ENCODE measurements around the gene TARS2.
A peak's percentile ranks its signal among the peaks of the same experiment; 100 is the strongest.

The TARS2 gene

GRCh38 chr1:150535511-150536287 is 48.5 kb downstream of the TARS2 start:
- H2BK15ac ChIP-seq (ENCODE audit: low read length) = no peak overlapping the region
- peak overlapping the region; percentile 9 for H3K27ac ChIP-seq (replicated peaks; ENCODE audit: low read length)
- H3K18ac ChIP-seq (ENCODE audit: low read length) = no peak overlapping the region
- H3K4me2 ChIP-seq (ENCODE audit: insufficient read depth, low read length, poor library complexity, severe bottlenecking) = no peak overlapping the region
- H3K36me3 ChIP-seq (replicated peaks in 1 of 2; ENCODE audit: control insufficient read depth in 2 of 2, insufficient read depth in 2 of 2, low read length in 2 of 2) = no peaks in the 10 kb centered on the region
- WGBS, 2 donors (ENCODE audit: extremely low coverage in 2 of 2, insufficient read length in 2 of 2, insufficient replicate concordance in 1 of 2) = no CpG with 5 or more reads among the region's 14 CpGs
- H3K14ac ChIP-seq (ENCODE audit: low read length) = no peak overlapping the region
- H3K4me1 ChIP-seq (ENCODE audit: control insufficient read depth in 2 of 2, insufficient read depth in 1 of 2, low read depth in 1 of 2, low read length in 2 of 2) = peaks cover 3 to 10% of the 10 kb centered on the region in 2 donors
- H3K9me3 ChIP-seq (replicated peaks in 1 of 2; ENCODE audit: control insufficient read depth in 2 of 2, insufficient read depth in 1 of 2, low read depth in 1 of 2, low read length in 2 of 2) = no peaks in the 10 kb centered on the region
- no peak for DNase-seq (ENCODE audit: low spot score)
- no peak overlapping the region for H2AK5ac ChIP-seq (ENCODE audit: low read depth, low read length)
- no peak overlapping the region for H3K4me3 ChIP-seq (ENCODE audit: low read length in 2 of 2)
- peak overlapping the region; percentile 27 for H2BK5ac ChIP-seq (ENCODE audit: low read length)
- H2AFZ ChIP-seq (ENCODE audit: low read length) = no peak overlapping the region
- H3K4ac ChIP-seq (ENCODE audit: low read length) = no peak overlapping the region
- H2BK12ac ChIP-seq (ENCODE audit: low read length) = no peak overlapping the region
- peak overlapping the region; percentile 34 for H3K9ac ChIP-seq (ENCODE audit: low read depth, low read length, poor library complexity)
- H4K8ac ChIP-seq (ENCODE audit: low read depth, low read length) = no peak overlapping the region
- H3K23ac ChIP-seq (ENCODE audit: low read depth, low read length, poor library complexity) = no peak overlapping the region
- H3K79me1 ChIP-seq (ENCODE audit: low read depth, low read length) = no peaks in the 10 kb centered on the region
- H4K91ac ChIP-seq (ENCODE audit: low read depth, low read length, poor library complexity) = no peak overlapping the region
- H3K27me3 ChIP-seq (ENCODE audit: control insufficient read depth in 3 of 3, insufficient read depth in 3 of 3, low read depth in 1 of 3, low read length in 3 of 3) = no peaks in the 10 kb centered on the region
- no peak overlapping the region for H2BK120ac ChIP-seq (ENCODE audit: low read depth, low read length)

GRCh38 chr1:150536836-150537731 is 49.9 kb downstream of the TARS2 start:
- no peak overlapping the region for H3K4me2 ChIP-seq (ENCODE audit: insufficient read depth, low read length, poor library complexity, severe bottlenecking)
- H3K23ac ChIP-seq (ENCODE audit: low read depth, low read length, poor library complexity) = no peak overlapping the region
- no peak overlapping the region for H3K14ac ChIP-seq (ENCODE audit: low read length)
- H4K8ac ChIP-seq (ENCODE audit: low read depth, low read length) = peak overlapping the region; percentile 43
- no peaks in the 10 kb centered on the region for H3K36me3 ChIP-seq (replicated peaks in 1 of 2; ENCODE audit: control insufficient read depth in 2 of 2, insufficient read depth in 2 of 2, low read length in 2 of 2)
- no peak overlapping the region for H3K27ac ChIP-seq (replicated peaks; ENCODE audit: low read length)
- H2BK120ac ChIP-seq (ENCODE audit: low read depth, low read length) = no peak overlapping the region
- peaks cover 3 to 10% of the 10 kb centered on the region in 2 donors for H3K4me1 ChIP-seq (ENCODE audit: control insufficient read depth in 2 of 2, insufficient read depth in 1 of 2, low read depth in 1 of 2, low read length in 2 of 2)
- H2AK5ac ChIP-seq (ENCODE audit: low read depth, low read length) = peak overlapping the region; percentile 84
- peak overlapping the region; percentile 94 for H3K18ac ChIP-seq (ENCODE audit: low read length)
- H2BK15ac ChIP-seq (ENCODE audit: low read length) = peak overlapping the region; percentile 78
- H2BK12ac ChIP-seq (ENCODE audit: low read length) = peak overlapping the region; percentile 84
- peak overlapping the region; percentile 19 for H4K91ac ChIP-seq (ENCODE audit: low read depth, low read length, poor library complexity)
- H3K79me1 ChIP-seq (ENCODE audit: low read depth, low read length) = no peaks in the 10 kb centered on the region
- no CpG with 5 or more reads among the region's 12 CpGs for WGBS, 2 donors (ENCODE audit: extremely low coverage in 2 of 2, insufficient read length in 2 of 2, insufficient replicate concordance in 1 of 2)
- H3K9me3 ChIP-seq (replicated peaks in 1 of 2; ENCODE audit: control insufficient read depth in 2 of 2, insufficient read depth in 1 of 2, low read depth in 1 of 2, low read length in 2 of 2) = no peaks in the 10 kb centered on the region
- no peak overlapping the region for H3K4ac ChIP-seq (ENCODE audit: low read length)
- H3K27me3 ChIP-seq (ENCODE audit: control insufficient read depth in 3 of 3, insufficient read depth in 3 of 3, low read depth in 1 of 3, low read length in 3 of 3) = no peaks in the 10 kb centered on the region
- peak overlapping the region; percentile 26 for H2BK5ac ChIP-seq (ENCODE audit: low read length)
- DNase-seq (ENCODE audit: low spot score) = no peak
- H2AFZ ChIP-seq (ENCODE audit: low read length) = peak overlapping the region; percentile 72
- no peak overlapping the region for H3K4me3 ChIP-seq (ENCODE audit: low read length in 2 of 2)
- H3K9ac ChIP-seq (ENCODE audit: low read depth, low read length, poor library complexity) = no peak overlapping the region

GRCh38 chr1:150537732-150538684 is 50.8 kb downstream of the TARS2 start:
- Histone ChIP-seq H3K4me3 (ENCODE audit: low read length in 2 of 2) (no peak overlapping the region), H3K36me3 (replicated peaks in 1 of 2; ENCODE audit: control insufficient read depth in 2 of 2, insufficient read depth in 2 of 2, low read length in 2 of 2) (no peaks in the 10 kb centered on the region), H3K79me1 (ENCODE audit: low read depth, low read length) (no peaks in the 10 kb centered on the region), H4K91ac (ENCODE audit: low read depth, low read length, poor library complexity) (no peak overlapping the region), H3K27ac (replicated peaks; ENCODE audit: low read length) (no peak overlapping the region), H2AFZ (ENCODE audit: low read length) (peak overlapping the region; percentile 72), H2BK15ac (ENCODE audit: low read length) (peak overlapping the region; percentile 78), H3K4me2 (ENCODE audit: insufficient read depth, low read length, poor library complexity, severe bottlenecking) (no peak overlapping the region), H3K18ac (ENCODE audit: low read length) (peak overlapping the region; percentile 94), H3K14ac (ENCODE audit: low read length) (no peak overlapping the region), H2BK120ac (ENCODE audit: low read depth, low read length) (no peak overlapping the region), H2BK5ac (ENCODE audit: low read length) (no peak overlapping the region), H3K23ac (ENCODE audit: low read depth, low read length, poor library complexity) (no peak overlapping the region), H3K9me3 (replicated peaks in 1 of 2; ENCODE audit: control insufficient read depth in 2 of 2, insufficient read depth in 1 of 2, low read depth in 1 of 2, low read length in 2 of 2) (no peaks in the 10 kb centered on the region), H4K8ac (ENCODE audit: low read depth, low read length) (peak overlapping the region; percentile 43), H3K4ac (ENCODE audit: low read length) (no peak overlapping the region), H3K4me1 (ENCODE audit: control insufficient read depth in 2 of 2, insufficient read depth in 1 of 2, low read depth in 1 of 2, low read length in 2 of 2) (peaks cover 3 to 7% of the 10 kb centered on the region in 2 donors), H3K9ac (ENCODE audit: low read depth, low read length, poor library complexity) (peak overlapping the region; percentile 37), H2AK5ac (ENCODE audit: low read depth, low read length) (peak overlapping the region; percentile 84), H3K27me3 (ENCODE audit: control insufficient read depth in 3 of 3, insufficient read depth in 3 of 3, low read depth in 1 of 3, low read length in 3 of 3) (no peaks in the 10 kb centered on the region), H2BK12ac (ENCODE audit: low read length) (peak overlapping the region; percentile 84)
- no CpG with 5 or more reads among the region's 17 CpGs for WGBS, 2 donors (ENCODE audit: extremely low coverage in 2 of 2, insufficient read length in 2 of 2, insufficient replicate concordance in 1 of 2)
- no peak for DNase-seq (ENCODE audit: low spot score)
